ENCODE results near the gene MBLAC1. TPM values are rescaled to one million over a fixed set of nuclear protein-coding genes. Genes with fewer than 3 reads are reported as not detected.
A peak's percentile ranks its signal among the peaks of the same experiment; 100 is the strongest.

MBLAC1 gene
- total RNA-seq, 6 donors from 2014 or later: 1.0 to 11.4 (median 3.3) TPM

DNA sequence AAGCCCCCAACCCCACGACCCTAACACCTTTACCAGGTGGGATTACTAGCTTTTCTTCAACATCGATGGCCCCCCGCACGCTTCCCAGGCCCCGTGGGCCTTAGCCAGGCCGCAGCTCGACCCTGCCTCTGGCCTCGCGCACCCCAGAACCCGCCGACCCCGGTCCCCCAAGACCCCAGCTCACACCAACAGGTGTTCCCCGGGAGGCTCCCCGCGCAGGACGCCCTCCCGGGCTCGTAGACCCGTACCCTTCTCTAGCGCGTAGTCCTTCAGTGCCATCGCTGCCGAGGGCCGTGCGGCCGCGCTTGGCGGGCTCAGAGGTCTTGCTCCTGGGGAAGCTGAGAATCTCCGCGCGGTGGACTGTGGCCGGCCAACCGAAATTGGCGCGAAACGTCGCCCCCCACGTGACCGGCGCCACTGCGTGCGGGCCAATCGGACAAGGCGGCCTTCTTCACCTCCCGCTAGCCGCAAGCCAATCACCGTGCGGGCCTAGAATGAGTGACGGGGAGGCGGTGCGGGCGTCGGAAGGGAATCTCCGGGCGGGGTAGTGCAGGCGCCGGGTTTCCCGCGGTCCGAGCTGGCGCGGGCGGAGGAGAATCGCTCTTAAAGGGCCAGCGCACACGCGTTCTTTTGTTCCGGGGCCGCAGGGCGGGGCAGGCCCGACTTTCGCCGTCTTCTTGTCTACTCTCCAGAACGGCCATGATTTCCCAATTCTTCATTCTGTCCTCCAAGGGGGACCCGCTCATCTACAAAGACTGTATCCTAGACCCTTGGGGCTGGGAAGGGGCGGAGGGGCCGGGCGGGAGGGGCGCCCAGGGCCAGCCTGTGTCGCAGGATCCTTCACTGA, 25.5 kb upstream of the MBLAC1 start, which contains the start of the genes AP4M1 and MCM7:
Gene AP4M1, plus strand, starts transcription at position 628 of the 847 bp plus-strand sequence. Its CDS starts 72 bp downstream, at position 700.
Gene MCM7, minus strand, starts transcription at position 382 of the 847 bp plus-strand sequence. Its CDS starts 103 bp downstream, at position 279.
- ATAC-seq (ENCODE audit: low FRiP score in 2 of 2): peak; percentile 97 to 98

DNA sequence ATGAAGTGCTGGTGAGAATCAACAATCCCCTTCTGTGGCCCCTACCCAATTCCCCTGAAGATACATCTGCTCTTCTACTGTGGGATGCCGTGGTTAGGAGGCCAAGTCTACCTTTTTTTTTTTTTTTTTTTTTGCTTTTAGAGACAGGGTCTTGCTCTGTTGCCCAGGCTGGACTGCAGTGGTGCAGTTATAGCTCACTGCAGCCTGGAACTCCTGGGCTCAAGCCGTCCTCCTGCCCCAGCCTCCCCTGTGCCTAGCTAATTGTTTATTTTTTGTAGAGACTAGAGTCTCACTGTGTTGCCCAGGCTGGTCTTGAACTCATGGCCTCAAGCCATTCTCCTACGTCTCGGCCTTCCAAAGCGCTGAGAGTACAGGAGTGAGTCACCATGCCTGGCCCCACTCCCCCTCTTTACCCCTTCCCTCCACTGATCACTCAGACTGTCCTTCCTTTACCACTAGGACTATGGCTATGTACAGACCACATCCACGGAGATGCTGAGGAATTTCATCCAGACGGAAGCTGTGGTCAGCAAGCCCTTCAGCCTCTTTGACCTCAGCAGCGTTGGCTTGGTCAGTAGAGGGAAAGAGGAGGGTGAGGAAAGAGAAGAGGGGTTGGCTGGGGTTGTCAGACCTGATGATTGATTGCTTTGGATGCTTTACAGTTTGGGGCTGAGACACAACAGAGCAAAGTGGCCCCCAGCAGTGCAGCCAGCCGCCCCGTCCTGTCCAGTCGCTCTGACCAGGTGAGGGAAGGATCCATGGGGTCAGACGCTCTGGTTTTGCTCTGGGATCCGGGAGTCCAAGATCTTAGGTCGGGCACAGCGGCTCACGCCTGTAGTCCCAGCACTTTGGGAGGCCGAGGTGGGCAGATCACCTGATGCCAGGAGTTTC, 23.6 kb upstream of the MBLAC1 start:
- Histone ChIP-seq H3K27ac (peak overlapping the region in 1 of 4 donors; percentile 93), H3K27me3 (no peaks in the 10 kb centered on the region), H3K36me3 (peaks cover 7 to 66% (median 53%) of the 10 kb centered on the region in 4 donors), H3K4me3 (no peak overlapping the region), H3K9me3 (no peaks in the 10 kb centered on the region), H3K4me1 (peaks cover 19 to 30% (median 21%) of the 10 kb centered on the region in 4 donors)
- DNase-seq (no peak), ATAC-seq (ENCODE audit: low FRiP score in 2 of 2) (no peak)
- TF ChIP-seq, protein P1, sequence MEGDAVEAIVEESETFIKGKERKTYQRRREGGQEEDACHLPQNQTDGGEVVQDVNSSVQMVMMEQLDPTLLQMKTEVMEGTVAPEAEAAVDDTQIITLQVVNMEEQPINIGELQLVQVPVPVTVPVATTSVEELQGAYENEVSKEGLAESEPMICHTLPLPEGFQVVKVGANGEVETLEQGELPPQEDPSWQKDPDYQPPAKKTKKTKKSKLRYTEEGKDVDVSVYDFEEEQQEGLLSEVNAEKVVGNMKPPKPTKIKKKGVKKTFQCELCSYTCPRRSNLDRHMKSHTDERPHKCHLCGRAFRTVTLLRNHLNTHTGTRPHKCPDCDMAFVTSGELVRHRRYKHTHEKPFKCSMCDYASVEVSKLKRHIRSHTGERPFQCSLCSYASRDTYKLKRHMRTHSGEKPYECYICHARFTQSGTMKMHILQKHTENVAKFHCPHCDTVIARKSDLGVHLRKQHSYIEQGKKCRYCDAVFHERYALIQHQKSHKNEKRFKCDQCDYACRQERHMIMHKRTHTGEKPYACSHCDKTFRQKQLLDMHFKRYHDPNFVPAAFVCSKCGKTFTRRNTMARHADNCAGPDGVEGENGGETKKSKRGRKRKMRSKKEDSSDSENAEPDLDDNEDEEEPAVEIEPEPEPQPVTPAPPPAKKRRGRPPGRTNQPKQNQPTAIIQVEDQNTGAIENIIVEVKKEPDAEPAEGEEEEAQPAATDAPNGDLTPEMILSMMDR (IDR thresholded peaks at IDR 0.05): no peak
- no peak for TF ChIP-seq POLR2AphosphoS5 (IDR thresholded peaks at IDR 0.05)
- TF ChIP-seq EP300 (IDR thresholded peaks at IDR 0.05): no peak
- no peak for TF ChIP-seq POLR2A (IDR thresholded peaks at IDR 0.05)
- 91 to 92% methylated on average over 15 to 17 of the region's 17 CpGs for WGBS, 2 donors

More for the DNA sequence above, 25.5 kb upstream of the MBLAC1 start, which contains the start of the genes AP4M1 and MCM7:
- peak; percentile 98 to 99 for DNase-seq
- Histone ChIP-seq H3K27ac (peak within 1 kb of the TSS; percentile 93 to 99 (median 95)), H3K9me3 (no peaks in the 10 kb centered on the region), H3K36me3 (peaks cover 22 to 66% (median 54%) of the 10 kb centered on the region in 4 donors), H3K27me3 (no peaks in the 10 kb centered on the region), H3K4me1 (peaks cover 19 to 30% (median 21%) of the 10 kb centered on the region in 4 donors), H3K4me3 (peak within 1 kb of the TSS; percentile 75 to 100 (median 86))
- TF ChIP-seq, protein P1 (IDR thresholded peaks at IDR 0.05): no peak
- TF ChIP-seq POLR2A (IDR thresholded peaks at IDR 0.05) (peak in 1 of 4 donors; percentile 41), POLR2AphosphoS5 (IDR thresholded peaks at IDR 0.05) (peak; percentile 75 to 87)
- 0% methylated on average over 34 to 37 of the region's 80 CpGs for WGBS, 2 donors

DNA sequence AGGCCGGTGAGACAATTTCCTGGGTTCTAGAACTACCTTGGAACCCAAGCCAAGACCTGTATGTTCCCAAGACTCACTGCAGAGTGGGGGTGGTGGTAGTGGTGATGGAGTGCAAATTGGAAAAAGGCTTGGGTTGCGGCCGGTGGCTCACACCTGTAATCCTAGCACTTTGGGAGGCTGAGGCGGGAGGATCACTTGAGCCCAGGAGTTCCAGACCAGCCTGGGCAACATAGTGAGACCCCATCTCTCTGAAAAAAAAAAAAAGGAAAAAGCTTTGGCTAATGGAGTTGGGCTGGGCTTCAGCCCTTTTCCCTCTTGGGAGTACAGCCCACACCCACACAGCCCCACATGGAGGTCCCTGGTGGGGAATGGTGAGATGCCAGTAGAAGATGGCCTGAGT, 21.2 kb upstream of the MBLAC1 start:
- Histone ChIP-seq H3K4me1 (peaks cover 7 to 15% (median 9%) of the 10 kb centered on the region in 4 donors), H3K27me3 (no peaks in the 10 kb centered on the region), H3K4me3 (no peak overlapping the region), H3K36me3 (peaks cover 5 to 74% (median 56%) of the 10 kb centered on the region in 4 donors), H3K27ac (no peak overlapping the region), H3K9me3 (no peaks in the 10 kb centered on the region)
- no peak for TF ChIP-seq EP300 (IDR thresholded peaks at IDR 0.05)
- TF ChIP-seq POLR2AphosphoS5 (IDR thresholded peaks at IDR 0.05): no peak
- TF ChIP-seq POLR2A (IDR thresholded peaks at IDR 0.05): no peak
- TF ChIP-seq, protein P1 (IDR thresholded peaks at IDR 0.05): no peak
- ATAC-seq (ENCODE audit: low FRiP score in 2 of 2) (no peak), DNase-seq (no peak)
- WGBS, 2 donors: 96 to 100% methylated on average over 4 of the region's 4 CpGs

DNA sequence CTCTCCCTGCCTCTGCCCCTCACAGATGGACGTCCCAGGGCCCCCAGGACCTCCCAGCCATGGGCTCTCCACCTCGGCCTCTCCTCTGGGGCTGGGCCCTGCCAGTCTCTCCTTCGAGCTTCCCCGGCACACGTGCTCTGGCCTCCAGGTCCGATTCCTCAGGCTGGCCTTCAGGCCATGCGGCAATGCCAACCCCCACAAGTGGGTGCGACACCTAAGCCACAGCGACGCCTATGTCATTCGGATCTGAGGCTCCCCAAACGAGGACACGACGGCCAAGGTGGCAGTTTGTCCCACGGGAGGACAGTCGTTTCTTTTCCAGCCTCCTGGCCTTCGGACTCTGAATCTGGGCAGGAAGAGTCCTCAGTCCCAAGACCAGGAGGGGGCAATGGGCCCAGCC, 20.1 kb upstream of the MBLAC1 start:
- WGBS, 2 donors: 91% methylated on average over 17 of the region's 17 CpGs
- Histone ChIP-seq H3K36me3 (peaks cover 9 to 83% (median 66%) of the 10 kb centered on the region in 4 donors), H3K9me3 (no peaks in the 10 kb centered on the region), H3K27me3 (no peaks in the 10 kb centered on the region), H3K4me3 (no peak overlapping the region), H3K4me1 (peaks cover 7 to 11% (median 7%) of the 10 kb centered on the region in 4 donors), H3K27ac (no peak overlapping the region)
- ATAC-seq (ENCODE audit: low FRiP score in 2 of 2) (no peak), DNase-seq (no peak)
- TF ChIP-seq, protein P1 (IDR thresholded peaks at IDR 0.05): no peak
- TF ChIP-seq POLR2A (IDR thresholded peaks at IDR 0.05): no peak
- no peak for TF ChIP-seq POLR2AphosphoS5 (IDR thresholded peaks at IDR 0.05)
- no peak for TF ChIP-seq EP300 (IDR thresholded peaks at IDR 0.05)
